GM23248 (cell line): ENCODE measurements around the gene CCDC197. TPM values are rescaled to one million over a fixed set of nuclear protein-coding genes. Genes with fewer than 3 reads are reported as not detected.

ENCODE experiments used
- DNase-seq: peaks from one replicate; pipeline ENCODE4 v3.0.0-alpha.2; 2015
- H2AFZ ChIP-seq: fragments of 200-600 bp; sonication (generic); 2 replicates; pipeline ENCODE4 v1.6.1; 2016; ENCODE audit warnings: antibody characterized with exemption
- H3F3A ChIP-seq: fragments of 200-600 bp; sonication (generic); 2 replicates; pipeline ENCODE4 v1.6.1; 2016; ENCODE audit warnings: mild to moderate bottlenecking, antibody characterized with exemption, mixed run types; ENCODE audit not compliant: insufficient read depth
- H3K27ac ChIP-seq: fragments of 200-600 bp; sonication (generic); 2 replicates; pipeline ENCODE4 v1.5.1; 2016; ENCODE audit warnings: mild to moderate bottlenecking
- H3K27me3 ChIP-seq: fragments of 200-600 bp; sonication (generic); replicated peaks from 2 replicates; pipeline ENCODE4 v1.6.1; 2016; ENCODE audit warnings: mild to moderate bottlenecking; ENCODE audit not compliant: insufficient read depth
- H3K36me3 ChIP-seq: fragments of 200-600 bp; sonication (generic); 2 replicates; pipeline ENCODE4 v1.6.1; 2016; ENCODE audit warnings: low read depth, mild to moderate bottlenecking
- H3K4me1 ChIP-seq: fragments of 200-600 bp; sonication (generic); 2 replicates; pipeline ENCODE4 v1.6.1; 2016; ENCODE audit warnings: mild to moderate bottlenecking; ENCODE audit not compliant: insufficient read depth
- H3K4me2 ChIP-seq: fragments of 200-600 bp; sonication (generic); one replicate; pipeline ENCODE4 v1.6.1; 2016; ENCODE audit warnings: mild to moderate bottlenecking; ENCODE audit not compliant: unreplicated experiment
- H3K4me3 ChIP-seq: fragments of 200-600 bp; sonication (generic); 2 replicates; pipeline ENCODE4 v1.5.1; 2016; ENCODE audit warnings: mild to moderate bottlenecking
- H3K79me2 ChIP-seq: fragments of 200-600 bp; sonication (generic); 2 replicates; pipeline ENCODE4 v1.6.1; 2016; ENCODE audit warnings: mild to moderate bottlenecking; ENCODE audit not compliant: insufficient read depth
- H3K9ac ChIP-seq: fragments of 200-600 bp; sonication (generic); 2 replicates; pipeline ENCODE4 v1.6.1; 2016; ENCODE audit warnings: mild to moderate bottlenecking
- H3K9me2 ChIP-seq: fragments of 200-600 bp; sonication (generic); 2 replicates; pipeline ENCODE4 v1.6.1; 2016; ENCODE audit warnings: mixed run types, mild to moderate bottlenecking, moderate library complexity; ENCODE audit not compliant: insufficient read depth
- H3K9me3 ChIP-seq: fragments of 200-600 bp; sonication (generic); one replicate; pipeline ENCODE4 v1.6.1; 2017; ENCODE audit warnings: low read depth
- H4K20me1 ChIP-seq: fragments of 200-600 bp; sonication (generic); 2 replicates; pipeline ENCODE4 v1.6.0; 2016; ENCODE audit not compliant: insufficient read depth
- EZH2 ChIP-seq: fragments of 200-600 bp; sonication (generic); IDR thresholded peaks from 2 replicates; pipeline ENCODE4 v1.6.1; 2018; ENCODE audit warnings: antibody characterized with exemption, mild to moderate bottlenecking; ENCODE audit not compliant: insufficient read depth, poor library complexity, severe bottlenecking
- EZH2phosphoT487 ChIP-seq: fragments of 200-600 bp; sonication (generic); IDR thresholded peaks from 2 replicates; pipeline ENCODE4 v1.6.1; 2018; ENCODE audit warnings: antibody characterized with exemption, moderate library complexity, mild to moderate bottlenecking, low read depth; ENCODE audit not compliant: insufficient read depth
- WGBS, 2 experiments: methylation state at CpG; one replicate each; pipeline ENCODE4 v1.1.6; 2015 to 2017; ENCODE audit warnings: low lambda C conversion rate in 2 of 2, low coverage in 1 of 2; ENCODE audit errors: missing lambda C conversion rate in 2 of 2; 5-methylcytosine and 5-hydroxymethylcytosine counted together
- in situ Hi-C: fragments of 300-500 bp; cut with MboI; formaldehyde crosslinking; loops from 2 replicates; pipeline ENCODE4 v1.15.0; 2020
- polyA plus RNA-seq: library from polyadenylated mRNA; unstranded; fragments of >200 nt; fragmentation: Nextera tagmentation; extraction: Ambion mirVana; gene quantifications from 2 replicates; pipeline ENCODE4 v1.2.1, GENCODE V29; 2016
- total RNA-seq: library from RNA; depleted of rRNA; stranded (reverse); fragments of >200 nt; shearing (Covaris generic); gene quantifications from 2 replicates; pipeline ENCODE4 v1.2.3, GENCODE V29; 2014

CCDC197 gene
- total and polyA plus RNA-seq, 2 experiments from 2014 or later: not detected

- Histone ChIP-seq H3K9me3 (no peaks in the 10 kb centered on the region), H3K4me2 (no peak overlapping the region), H2AFZ (no peak overlapping the region), H3K4me1 (no peaks in the 10 kb centered on the region), H3K79me2 (no peaks in the 10 kb centered on the region), H4K20me1 (no peaks in the 10 kb centered on the region), H3K9ac (no peak overlapping the region), H3K27ac (no peak overlapping the region), H3K36me3 (no peaks in the 10 kb centered on the region), H3F3A (no peaks in the 10 kb centered on the region), H3K4me3 (no peak overlapping the region), H3K27me3 (no peaks in the 10 kb centered on the region), H3K9me2 (no peaks in the 10 kb centered on the region)
- TF ChIP-seq EZH2phosphoT487: no peak
- TF ChIP-seq EZH2: no peak
- 93 to 98% methylated on average over 3 of the region's 3 CpGs for WGBS, 2 experiments
- DNase-seq: no peak
- in situ Hi-C loops: no loop called here
These were observed 37.8 kb downstream of the CCDC197 start for GRCh38 chr14:94034886-94035285.

GRCh38 chr14:94036313-94037167 lies 39.4 kb downstream of the CCDC197 start:
- Histone ChIP-seq H3K9ac (no peak overlapping the region), H3F3A (no peaks in the 10 kb centered on the region), H3K27ac (no peak overlapping the region), H3K36me3 (no peaks in the 10 kb centered on the region), H3K4me3 (no peak overlapping the region), H3K27me3 (no peaks in the 10 kb centered on the region), H3K4me1 (peaks cover 1% of the 10 kb centered on the region; the same call in 1 of the 2 replicates), H2AFZ (no peak overlapping the region), H3K9me2 (no peaks in the 10 kb centered on the region), H3K9me3 (no peaks in the 10 kb centered on the region), H4K20me1 (no peaks in the 10 kb centered on the region), H3K79me2 (no peaks in the 10 kb centered on the region), H3K4me2 (no peak overlapping the region)
- DNase-seq: peak; percentile 67
- in situ Hi-C loops: no loop called here
- 42 to 52% methylated on average over 12 of the region's 12 CpGs for WGBS, 2 experiments
- TF ChIP-seq EZH2phosphoT487 (no peak), EZH2 (no peak)

- Histone ChIP-seq H3K4me1 (peaks cover 5% of the 10 kb centered on the region; the same call in 1 of the 2 replicates), H3K36me3 (no peaks in the 10 kb centered on the region), H3K4me2 (no peak overlapping the region), H3F3A (no peaks in the 10 kb centered on the region), H2AFZ (no peak overlapping the region), H3K79me2 (no peaks in the 10 kb centered on the region), H3K27me3 (no peaks in the 10 kb centered on the region), H3K9me3 (no peaks in the 10 kb centered on the region), H3K9me2 (no peaks in the 10 kb centered on the region), H3K27ac (no peak overlapping the region), H3K9ac (no peak overlapping the region), H4K20me1 (no peaks in the 10 kb centered on the region), H3K4me3 (no peak overlapping the region)
- in situ Hi-C loops: no loop called here
- TF ChIP-seq EZH2 (no peak), EZH2phosphoT487 (no peak)
- DNase-seq: no peak
- 91 to 94% methylated on average over 9 of the region's 9 CpGs for WGBS, 2 experiments
These were observed 40.9 kb downstream of the CCDC197 start for GRCh38 chr14:94037954-94038353.

GRCh38 chr14:94038510-94038909 lies 41.4 kb downstream of the CCDC197 start:
- H3K79me2 ChIP-seq: no peaks in the 10 kb centered on the region
- H2AFZ ChIP-seq: no peak overlapping the region
- no peaks in the 10 kb centered on the region for H3K9me3 ChIP-seq
- in situ Hi-C loops: no loop called here
- 74 to 80% methylated on average over 7 of the region's 7 CpGs for WGBS, 2 experiments
- no peaks in the 10 kb centered on the region for H3K27me3 ChIP-seq
- H3K27ac ChIP-seq: no peak overlapping the region
- H3K4me3 ChIP-seq: no peak overlapping the region
- no peaks in the 10 kb centered on the region for H3K9me2 ChIP-seq
- H3K4me1 ChIP-seq: peaks cover 5% of the 10 kb centered on the region; the same call in 1 of the 2 replicates
- no peaks in the 10 kb centered on the region for H3K36me3 ChIP-seq
- no peak overlapping the region for H3K4me2 ChIP-seq
- H3F3A ChIP-seq: no peaks in the 10 kb centered on the region
- H3K9ac ChIP-seq: no peak overlapping the region
- no peaks in the 10 kb centered on the region for H4K20me1 ChIP-seq
- TF ChIP-seq EZH2phosphoT487 (no peak), EZH2 (no peak)
- DNase-seq: no peak
